Lower leg skin (tissue), 3 donors: ENCODE data around the gene TENT4A.

ENCODE experiments used
- CTCF ChIP-seq, 3 donors: fragments of 450-650 bp; IDR thresholded peaks; one replicate each; pipeline ENCODE4 v1.5.1; 2016; ENCODE audit warnings: antibody characterized with exemption in 3 of 3, mild to moderate bottlenecking in 3 of 3, moderate library complexity in 2 of 3
- POLR2A ChIP-seq, 2 donors: fragments of 450-650 bp; IDR thresholded peaks; one replicate each; pipeline ENCODE4 v1.6.1; 2016 to 2017; ENCODE audit warnings: antibody characterized with exemption in 2 of 2, mild to moderate bottlenecking in 1 of 2, moderate library complexity in 1 of 2

GRCh38 chr5:6781716-6782115, 68.5 kb downstream of the TENT4A start:
- TF ChIP-seq CTCF (IDR thresholded peaks at IDR 0.05) (no peak), POLR2A (IDR thresholded peaks at IDR 0.05) (no peak)
